Spleen (tissue), 11 donors: Measurements from ENCODE around the gene PDE6D. TPM values are rescaled to one million over a fixed set of nuclear protein-coding genes. Genes with fewer than 3 reads are reported as not detected.

ENCODE experiments used
- DNase-seq: peaks from one replicate; pipeline ENCODE4 v3.0.0-alpha.2; 2020
- H3K27ac ChIP-seq, 8 donors: fragments of 200-600 bp; sonication (generic) in 7 of 8; 1 replicate in 4 of 8; 2 replicates in 4 of 8; pipeline versions ENCODE4 v1.5.0 to v1.8.0; 2016 to 2021; ENCODE audit warnings: inconsistent platforms in 4 of 8, mild to moderate bottlenecking in 4 of 8, moderate library complexity in 1 of 8
- H3K27me3 ChIP-seq, 7 donors: fragments of 200-600 bp; sonication (generic) in 6 of 7; replicated peaks in 1 of 7; 1 replicate in 4 of 7; 2 replicates in 3 of 7; pipeline versions ENCODE4 v1.5.0 to v1.8.0; 2016 to 2021; ENCODE audit warnings: inconsistent platforms in 3 of 7, mild to moderate bottlenecking in 1 of 7
- H3K36me3 ChIP-seq, 6 donors: fragments of 200-600 bp; sonication (generic) in 5 of 6; 1 replicate in 4 of 6; 2 replicates in 2 of 6; pipeline versions ENCODE4 v1.5.0 to v1.8.0; 2016 to 2021; ENCODE audit warnings: inconsistent platforms in 2 of 6
- H3K4me1 ChIP-seq, 6 donors: fragments of 200-600 bp; sonication (generic) in 5 of 6; 1 replicate in 3 of 6; 2 replicates in 3 of 6; pipeline versions ENCODE4 v1.5.0 to v1.8.0; 2016 to 2021; ENCODE audit warnings: inconsistent platforms in 3 of 6
- H3K4me3 ChIP-seq, 8 donors: fragments of 200-600 bp; sonication (generic) in 7 of 8; 1 replicate in 4 of 8; 2 replicates in 4 of 8; pipeline versions ENCODE4 v1.5.0 to v1.8.0; 2016 to 2021; ENCODE audit warnings: inconsistent platforms in 4 of 8, mild to moderate bottlenecking in 4 of 8, moderate library complexity in 2 of 8
- H3K9me3 ChIP-seq, 8 donors: fragments of 200-600 bp; sonication (generic) in 7 of 8; 1 replicate in 4 of 8; 2 replicates in 4 of 8; pipeline versions ENCODE4 v1.5.0 to v1.8.0; 2016 to 2021; ENCODE audit warnings: inconsistent platforms in 4 of 8
- POLR2A ChIP-seq, 3 donors: fragments of 450-650 bp; IDR thresholded peaks; one replicate each; pipeline ENCODE4 v1.5.1; 2017; ENCODE audit warnings: antibody characterized with exemption in 3 of 3, mild to moderate bottlenecking in 1 of 3
- POLR2AphosphoS5 ChIP-seq, 3 donors: sonication (generic); formaldehyde crosslinking; IDR thresholded peaks; one replicate each; pipeline ENCODE4 v1.5.1; 2017; ENCODE audit warnings: antibody characterized with exemption in 3 of 3
- WGBS, 5 donors: extraction: QIAGEN DNeasy Blood & Tissue Kit in 3 of 5; methylation state at CpG; one replicate each; pipeline versions ENCODE4 v1.1.5 to v1.1.7; 2013 to 2018; 5-methylcytosine and 5-hydroxymethylcytosine counted together
- intact Hi-C: fragments of 100-400 bp; cut with DNase I; formaldehyde crosslinking; loops from one replicate; pipeline ENCODE4 v1.15.0; 2023; ENCODE audit warnings: low total_unique reads
- polyA plus RNA-seq, 3 donors: library from polyadenylated mRNA; stranded (reverse); fragments of 200-250 nt; gene quantifications; one replicate each; pipeline ENCODE4 v1.2.1, GENCODE V29; 2013
- total RNA-seq, 7 donors: library from RNA; depleted of rRNA in 3 of 7; stranded (reverse); fragments of >200 nt in 3 of 7; fragmentation: NEBNext Ultra II Directional in 4 of 7; extraction: Animal tissue kit (Norgen Biotek cat#: 25700) in 4 of 7; gene quantifications; one replicate each; pipeline versions ENCODE4 v1.1.0 to v1.2.1, GENCODE V29; 2016 to 2021
- TF ChIP-seq, protein P1 (sequence below), 11 experiments: fragments of 200-600 bp in 7 of 11; fragments of 450-650 bp in 4 of 11; sonication (generic) in 4 of 11; IDR thresholded peaks in 8 of 11; conservative IDR thresholded peaks in 3 of 11; 1 replicate in 7 of 11; 2 replicates in 4 of 11; pipeline versions ENCODE4 v1.4.0 to v1.8.0; 2016 to 2021; ENCODE audit warnings: antibody characterized with exemption in 11 of 11, inconsistent platforms in 4 of 11, mild to moderate bottlenecking in 1 of 11
- donor health status: healthy with polysubstance abuse.
- donor health status: DM: no; HTN: no; CAD: no; lungs with moderate emphysema.
- donor health status: DM: no; HTN: no; CAD: no.
- donor health status: Bipolar disorder and iron deficiency.
- donor health status: healthy.
- donor health status: DM: no; HTN: no; CAD: no.
- donor health status: DM: yes; HTN: yes; CAD: no.

PDE6D gene
- total and polyA plus RNA-seq, 10 donors, result 20.5 to 45.0 (median 29.6) TPM

DNA sequence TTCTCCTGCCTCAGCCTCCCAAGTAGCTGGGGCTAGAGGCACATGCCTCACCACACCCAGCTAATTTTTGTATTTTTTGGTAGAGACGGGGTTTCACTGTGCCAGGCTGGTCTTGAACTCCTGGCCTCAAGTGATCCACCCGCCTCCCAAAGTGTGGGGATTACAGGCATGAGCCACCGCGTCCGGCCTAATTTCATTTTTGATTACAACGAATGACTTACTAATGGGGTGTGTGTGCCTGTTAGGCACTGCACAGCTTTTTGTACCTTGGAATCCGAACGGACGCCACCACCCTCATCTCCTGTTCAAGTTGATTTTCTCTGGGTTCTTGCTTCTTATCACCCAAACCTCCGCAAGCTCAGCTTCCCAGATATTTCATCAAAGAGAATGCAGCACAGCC lies 55.6 kb downstream of the PDE6D start:
- TF ChIP-seq POLR2AphosphoS5 (IDR thresholded peaks at IDR 0.05) (no peak), POLR2A (IDR thresholded peaks at IDR 0.05) (no peak)
- peaks cover 0 to 13% (median 0%) of the 10 kb centered on the region in 6 donors for H3K36me3 ChIP-seq
- H3K27me3 ChIP-seq, result no peaks in the 10 kb centered on the region
- no peaks in the 10 kb centered on the region for H3K9me3 ChIP-seq
- 94 to 97% (median 96%) methylated on average over 10 of the region's 10 CpGs for WGBS, 5 donors
- no peak overlapping the region for H3K4me3 ChIP-seq
- no peak for DNase-seq
- intact Hi-C loops, result no loop called here
- H3K4me1 ChIP-seq, result peaks cover 0 to 11% (median 0%) of the 10 kb centered on the region in 6 donors
- no peak overlapping the region for H3K27ac ChIP-seq

DNA sequence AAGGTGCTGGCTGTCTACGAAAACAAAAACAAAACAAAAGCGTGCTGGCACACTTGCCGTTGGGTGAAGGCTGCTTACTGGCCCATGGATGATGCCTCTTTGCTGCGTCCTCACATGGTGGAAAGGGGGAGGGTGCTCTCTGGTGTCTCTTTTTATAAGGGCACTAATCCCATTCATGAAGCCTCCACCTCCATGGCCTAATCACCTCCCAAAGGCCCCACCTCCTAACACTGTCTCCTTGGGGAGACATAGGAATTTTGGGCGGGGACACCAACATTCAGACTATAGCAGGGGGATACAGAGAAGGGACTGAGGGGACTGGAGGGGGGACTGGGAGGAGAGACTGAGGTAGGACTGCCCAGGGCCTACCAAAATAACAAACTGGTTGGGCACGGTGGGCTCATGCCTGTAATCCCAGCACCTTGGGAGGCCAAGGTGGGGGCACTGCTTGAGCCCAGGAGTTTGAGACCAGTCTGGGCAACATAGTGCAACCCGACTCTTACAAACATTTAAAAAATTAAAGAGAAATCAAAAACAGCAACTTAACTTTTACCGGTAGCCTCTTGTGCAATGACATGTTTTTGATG lies 58.3 kb downstream of the PDE6D start:
- Histone ChIP-seq H3K36me3 (no peaks in the 10 kb centered on the region), H3K27me3 (no peaks in the 10 kb centered on the region), H3K4me1 (peaks cover 0 to 16% (median 5%) of the 10 kb centered on the region in 6 donors), H3K9me3 (no peaks in the 10 kb centered on the region), H3K4me3 (no peak overlapping the region), H3K27ac (no peak overlapping the region)
- WGBS, 5 donors, result 87 to 92% (median 91%) methylated on average over 8 of the region's 8 CpGs
- intact Hi-C loops, result no loop called here
- TF ChIP-seq, protein P1, sequence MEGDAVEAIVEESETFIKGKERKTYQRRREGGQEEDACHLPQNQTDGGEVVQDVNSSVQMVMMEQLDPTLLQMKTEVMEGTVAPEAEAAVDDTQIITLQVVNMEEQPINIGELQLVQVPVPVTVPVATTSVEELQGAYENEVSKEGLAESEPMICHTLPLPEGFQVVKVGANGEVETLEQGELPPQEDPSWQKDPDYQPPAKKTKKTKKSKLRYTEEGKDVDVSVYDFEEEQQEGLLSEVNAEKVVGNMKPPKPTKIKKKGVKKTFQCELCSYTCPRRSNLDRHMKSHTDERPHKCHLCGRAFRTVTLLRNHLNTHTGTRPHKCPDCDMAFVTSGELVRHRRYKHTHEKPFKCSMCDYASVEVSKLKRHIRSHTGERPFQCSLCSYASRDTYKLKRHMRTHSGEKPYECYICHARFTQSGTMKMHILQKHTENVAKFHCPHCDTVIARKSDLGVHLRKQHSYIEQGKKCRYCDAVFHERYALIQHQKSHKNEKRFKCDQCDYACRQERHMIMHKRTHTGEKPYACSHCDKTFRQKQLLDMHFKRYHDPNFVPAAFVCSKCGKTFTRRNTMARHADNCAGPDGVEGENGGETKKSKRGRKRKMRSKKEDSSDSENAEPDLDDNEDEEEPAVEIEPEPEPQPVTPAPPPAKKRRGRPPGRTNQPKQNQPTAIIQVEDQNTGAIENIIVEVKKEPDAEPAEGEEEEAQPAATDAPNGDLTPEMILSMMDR (IDR thresholded peaks at IDR 0.05 in 8 of 11, conservative IDR thresholded peaks at IDR 0.05 in 3 of 11), result no peak
- no peak for TF ChIP-seq POLR2AphosphoS5 (IDR thresholded peaks at IDR 0.05)
- DNase-seq, result no peak

DNA sequence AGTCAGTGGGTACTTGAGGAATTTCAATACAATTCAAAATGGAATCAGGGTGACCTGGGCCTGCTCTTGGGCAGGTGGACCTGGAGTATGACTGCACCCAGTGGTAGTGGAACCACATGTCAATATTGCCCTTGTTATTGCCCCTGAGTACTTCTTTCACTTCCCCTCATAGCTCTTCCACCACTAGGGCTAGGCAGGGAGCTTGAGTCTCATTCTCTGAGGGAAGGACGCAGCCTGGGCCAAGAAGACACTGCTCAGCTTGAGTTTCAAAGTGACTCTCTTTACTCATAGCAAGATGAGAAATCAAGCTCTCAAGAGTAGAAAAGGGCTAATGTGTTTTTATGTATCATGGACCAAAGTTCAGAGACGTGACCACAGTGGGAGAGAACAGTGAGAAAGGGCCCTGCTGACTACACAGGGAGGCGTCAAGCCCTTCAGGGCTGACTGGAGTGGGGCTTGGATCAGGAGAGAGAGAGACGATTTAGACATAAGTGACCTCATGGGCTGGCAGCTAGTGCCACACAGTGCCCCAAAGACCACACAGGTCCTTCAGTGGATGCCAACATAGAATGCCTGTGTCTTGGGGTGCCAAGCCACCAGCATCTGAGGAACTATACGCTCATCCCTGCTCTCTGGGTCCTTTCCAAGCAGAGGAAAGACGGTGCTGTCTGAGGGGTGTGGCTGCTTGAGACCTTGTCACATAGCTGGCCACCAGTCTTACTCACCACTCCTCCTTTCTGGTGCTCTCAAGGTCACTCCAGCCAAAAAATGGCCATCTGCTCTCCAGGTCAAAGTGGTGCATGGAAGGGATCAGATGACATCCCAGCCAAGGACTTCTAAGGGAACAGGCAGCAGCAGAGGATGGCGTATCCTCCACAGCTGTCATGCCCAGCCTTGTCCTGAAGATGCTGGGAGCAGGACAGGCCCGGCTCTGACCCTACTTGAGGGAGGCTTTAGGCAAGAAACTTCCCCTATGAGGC lies 59.8 kb downstream of the PDE6D start:
- Histone ChIP-seq H3K9me3 (peaks cover 0 to 5% (median 0%) of the 10 kb centered on the region in 8 donors), H3K4me1 (peaks cover 0 to 20% (median 11%) of the 10 kb centered on the region in 6 donors), H3K36me3 (no peaks in the 10 kb centered on the region), H3K27ac (no peak overlapping the region), H3K4me3 (no peak overlapping the region), H3K27me3 (no peaks in the 10 kb centered on the region)
- intact Hi-C loops, result no loop called here
- no peak for DNase-seq
- 74 to 78% (median 76%) methylated on average over 6 to 8 of the region's 8 CpGs for WGBS, 5 donors
- no peak for TF ChIP-seq POLR2AphosphoS5 (IDR thresholded peaks at IDR 0.05)
- TF ChIP-seq, protein P1 (IDR thresholded peaks at IDR 0.05 in 8 of 11, conservative IDR thresholded peaks at IDR 0.05 in 3 of 11), result peak in 6 of 11 experiments; percentile 10 to 32 (median 24)

DNA sequence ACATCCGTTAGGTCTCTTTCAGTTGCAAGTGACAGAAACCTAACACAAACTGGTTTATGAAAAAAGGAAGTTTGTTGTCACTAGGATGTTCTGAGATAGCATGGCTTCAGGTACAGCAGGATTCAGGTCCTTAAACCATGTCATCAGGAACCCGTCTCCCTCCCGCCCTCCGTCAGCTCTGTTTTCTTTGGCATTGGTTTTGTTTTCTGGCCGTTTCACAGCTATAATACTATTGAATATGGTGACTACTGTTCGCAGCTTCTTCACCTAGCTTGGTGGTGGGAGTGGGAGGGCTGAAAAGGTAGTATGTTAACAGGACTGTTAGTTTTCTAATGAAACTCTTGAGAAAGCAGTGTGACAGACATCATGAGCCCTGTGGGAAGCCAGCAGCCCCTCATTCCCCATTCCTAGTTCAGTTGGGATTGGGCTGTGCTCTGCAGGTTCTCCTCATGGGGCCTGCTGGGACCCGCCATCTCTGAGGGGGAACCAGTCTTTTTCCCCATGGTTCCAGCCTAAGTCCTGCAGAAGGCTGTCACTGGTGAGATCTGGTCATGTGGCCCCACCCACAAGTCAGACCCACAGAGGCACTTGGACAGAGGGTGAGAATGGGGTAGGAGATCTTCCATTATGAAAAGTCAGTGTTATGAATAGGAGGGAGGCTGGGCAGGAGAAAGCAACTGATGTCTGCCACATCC lies 60.6 kb downstream of the PDE6D start:
- WGBS, 5 donors, result 81 to 89% (median 86%) methylated on average over 7 of the region's 7 CpGs
- no peaks in the 10 kb centered on the region for H3K27me3 ChIP-seq
- peaks cover 0 to 24% (median 13%) of the 10 kb centered on the region in 6 donors for H3K4me1 ChIP-seq
- H3K36me3 ChIP-seq, result no peaks in the 10 kb centered on the region
- H3K27ac ChIP-seq, result no peak overlapping the region
- no peak overlapping the region for H3K4me3 ChIP-seq
- peaks cover 0 to 5% (median 0%) of the 10 kb centered on the region in 8 donors for H3K9me3 ChIP-seq
- TF ChIP-seq POLR2AphosphoS5 (IDR thresholded peaks at IDR 0.05) (no peak), POLR2A (IDR thresholded peaks at IDR 0.05) (no peak)
- TF ChIP-seq, protein P1 (IDR thresholded peaks at IDR 0.05 in 8 of 11, conservative IDR thresholded peaks at IDR 0.05 in 3 of 11), result no peak
- DNase-seq, result no peak
- intact Hi-C loops, result no loop called here
